Endothelial cell of umbilical vein (primary cell): ENCODE measurements around the gene WNT2. TPM values are rescaled to one million over a fixed set of nuclear protein-coding genes. Genes with fewer than 3 reads are reported as not detected.

ENCODE experiments used
- BruUV-seq: library from RNA; stranded (reverse); fragments of 400-500 nt; replicated peaks from 2 replicates; lab custom pipeline; 2021; lab: Mats Ljungman, UMichigan
- CTCF ChIA-PET: fragments of 300-600, 350-600 bp; sonication (Branson Sonifier 250); formaldehyde crosslinking; loops from one replicate; lab custom pipeline; 2021; ENCODE audit warnings: antibody characterized with exemption, inconsistent platforms; lab: Charles Lee
- POLR2A ChIA-PET: fragments of 300-600, 350-600 bp; sonication (Branson Sonifier 250); formaldehyde crosslinking; loops from one replicate; lab custom pipeline; 2021; ENCODE audit warnings: antibody characterized with exemption, inconsistent platforms; lab: Charles Lee
- DNase-seq: peaks from one replicate; pipeline ENCODE4 v3.0.0-alpha.2; 2011; ENCODE audit warnings: low read depth, low spot score
- FAIRE-seq: peaks from 2 replicates; lab custom pipeline; 2011; peaks lifted over from hg19 to GRCh38; lab: Jason Lieb, UNC
- H2AFZ ChIP-seq: 2 replicates; pipeline ENCODE4 v1.6.0; 2012; ENCODE audit warnings: low read depth, low read length, control low read depth, inconsistent platforms
- H3K27ac ChIP-seq: 2 replicates; pipeline ENCODE4 v1.5.1; 2011; ENCODE audit warnings: low read depth, mild to moderate bottlenecking, control low read depth, low read length, moderate library complexity; ENCODE audit not compliant: insufficient read depth
- H3K27me3 ChIP-seq, 2 experiments: 2 replicates each; pipeline versions ENCODE4 v1.6.0 to v1.6.1; 2011; ENCODE audit warnings: low read length in 2 of 2, mixed read lengths in 1 of 2; ENCODE audit not compliant: control insufficient read depth in 2 of 2, insufficient read depth in 2 of 2
- H3K36me3 ChIP-seq, 2 experiments: 2 replicates in 1 of 2; 3 replicates in 1 of 2; pipeline ENCODE4 v1.5.1; 2011; ENCODE audit warnings: low read length in 2 of 2, mild to moderate bottlenecking in 1 of 2, moderate library complexity in 1 of 2; ENCODE audit not compliant: control insufficient read depth in 2 of 2, insufficient read depth in 2 of 2; ENCODE audit errors: extremely low read depth in 1 of 2
- H3K4me1 ChIP-seq: 3 replicates; pipeline ENCODE4 v1.5.1; 2011; ENCODE audit warnings: mild to moderate bottlenecking, low read length; ENCODE audit not compliant: control insufficient read depth, insufficient read depth; ENCODE audit errors: extremely low read depth
- H3K4me2 ChIP-seq: 2 replicates; pipeline ENCODE4 v1.6.1; 2011; ENCODE audit warnings: low read length, control low read depth, mixed read lengths; ENCODE audit not compliant: insufficient read depth
- H3K4me3 ChIP-seq, 3 experiments: fragments of 200-600 bp in 1 of 3; sonication (generic), shearing (Covaris generic) in 1 of 3; replicated peaks in 1 of 3; 2 replicates each; pipeline ENCODE4 v1.5.1; 2011 to 2016; ENCODE audit warnings: control low read depth in 3 of 3, low read length in 3 of 3, mild to moderate bottlenecking in 2 of 3, inconsistent platforms in 1 of 3, low read depth in 1 of 3, moderate library complexity in 1 of 3; ENCODE audit not compliant: insufficient read depth in 1 of 3
- H3K79me2 ChIP-seq: 2 replicates; pipeline ENCODE4 v1.6.0; 2012; ENCODE audit warnings: low read length, inconsistent platforms; ENCODE audit not compliant: control insufficient read depth, insufficient read depth
- H3K9ac ChIP-seq: replicated peaks from 2 replicates; pipeline ENCODE3; 2011; ENCODE audit warnings: low read length, control low read depth; ENCODE audit not compliant: insufficient read depth; ENCODE audit errors: extremely low read depth
- H3K9me1 ChIP-seq: replicated peaks from 3 replicates; pipeline ENCODE4 v1.6.0; 2011; ENCODE audit warnings: mild to moderate bottlenecking, low read length; ENCODE audit not compliant: control insufficient read depth, insufficient read depth; ENCODE audit errors: extremely low read depth
- H3K9me3 ChIP-seq: replicated peaks from 2 replicates; pipeline ENCODE4 v1.5.1; 2012; ENCODE audit warnings: low read length, inconsistent platforms; ENCODE audit not compliant: control insufficient read depth, insufficient read depth
- H4K20me1 ChIP-seq: replicated peaks from 2 replicates; pipeline ENCODE3; 2011; ENCODE audit warnings: mild to moderate bottlenecking, low read length; ENCODE audit not compliant: control insufficient read depth, insufficient read depth; ENCODE audit errors: extremely low read depth
- CTCF ChIP-seq, 2 donors: IDR thresholded peaks; 1 replicate in 1 of 2; 2 replicates in 1 of 2; pipeline ENCODE4 v1.5.1; 2011; ENCODE audit warnings: low read length in 2 of 2, mild to moderate bottlenecking in 2 of 2, moderate library complexity in 2 of 2, control low read depth in 1 of 2, inconsistent platforms in 1 of 2, low read depth in 1 of 2; ENCODE audit not compliant: insufficient read depth in 1 of 2; ENCODE audit errors: extremely low read depth in 1 of 2
- EZH2 ChIP-seq: IDR thresholded peaks from 2 replicates; pipeline ENCODE4 v1.6.1; 2012; ENCODE audit warnings: borderline replicate concordance, low read depth, mild to moderate bottlenecking, moderate library complexity, low read length, inconsistent platforms; ENCODE audit not compliant: severe bottlenecking
- GATA2 ChIP-seq: IDR thresholded peaks from 2 replicates; pipeline ENCODE4 v1.7.0; 2011; ENCODE audit warnings: low read depth, mild to moderate bottlenecking, moderate library complexity, mixed read lengths, low read length; ENCODE audit not compliant: insufficient read length, insufficient read depth
- JUN ChIP-seq: IDR thresholded peaks from 2 replicates; pipeline ENCODE4 v1.6.1; 2011; ENCODE audit warnings: borderline replicate concordance, low read depth; ENCODE audit not compliant: insufficient read length, insufficient read depth
- MYC ChIP-seq: IDR thresholded peaks from one replicate; pipeline ENCODE4 v1.6.1; 2011; ENCODE audit warnings: mild to moderate bottlenecking, low read depth, low read length
- POLR2A ChIP-seq: IDR thresholded peaks from 2 replicates; pipeline ENCODE4 v1.6.1; 2012; ENCODE audit warnings: low read depth, mild to moderate bottlenecking, control low read depth, low read length
- POLR2AphosphoS5 ChIP-seq: IDR thresholded peaks from 2 replicates; pipeline ENCODE4 v1.6.1; 2012; ENCODE audit warnings: low read depth, mild to moderate bottlenecking, control low read depth, low read length, moderate library complexity; ENCODE audit not compliant: insufficient read depth
- dilution Hi-C: fragments of 300-500 bp; cut with MboI; formaldehyde crosslinking; loops from one replicate; pipeline ENCODE4 v1.15.0; 2019; ENCODE audit warnings: low sequenced_read_pairs; ENCODE audit not compliant: extremely low pct_ligation_motif_present
- intact Hi-C: fragments of 100-400 bp; cut with micrococcal nuclease; formaldehyde crosslinking; loops from one replicate; pipeline ENCODE4 v1.10.0; 2022
- polyA plus RNA-seq, 4 experiments: library from polyadenylated mRNA; depleted of rRNA in 3 of 4; stranded (reverse) in 3 of 4; unstranded in 1 of 4; fragments of >200 nt; gene quantifications; 2 replicates each; pipeline versions ENCODE4 v1.2.1 to v1.2.3, GENCODE V29; 2011 to 2012; ENCODE audit warnings: missing spikeins in 1 of 4
- total RNA-seq: library from RNA; stranded (reverse); gene quantifications from 2 replicates; pipeline ENCODE4 v1.2.3, GENCODE V29; 2021
- TF ChIP-seq, protein P1 (sequence below): IDR thresholded peaks from 2 replicates; pipeline ENCODE4 v1.6.1; 2011; ENCODE audit not compliant: insufficient read depth, insufficient read length

The WNT2 gene
- total and polyA plus RNA-seq, 2 donors (not counting 3 experiments of a cell fraction or from before 2014, with no cell fraction given), result not detected

- H3K4me3 ChIP-seq, result no peak overlapping the region
- no peaks in the 10 kb centered on the region for H4K20me1 ChIP-seq
- H3K27ac ChIP-seq, result no peak overlapping the region
- CTCF ChIA-PET, result no interaction called here
- FAIRE-seq, result no peak
- no peaks in the 10 kb centered on the region for H3K36me3 ChIP-seq
- POLR2A ChIA-PET, result no interaction called here
- peaks cover 2 to 10% of the 10 kb centered on the region in 2 experiments for H3K27me3 ChIP-seq
- no peaks in the 10 kb centered on the region for H3K4me1 ChIP-seq
- BruUV-seq, result no TSS peak
- no peak overlapping the region for H3K9ac ChIP-seq
- H3K9me3 ChIP-seq, result no peaks in the 10 kb centered on the region
- dilution Hi-C loops, result no loop called here
- H3K4me2 ChIP-seq, result no peak overlapping the region
- no peaks in the 10 kb centered on the region for H3K9me1 ChIP-seq
- H3K79me2 ChIP-seq, result no peaks in the 10 kb centered on the region
- no peak for DNase-seq
- intact Hi-C loops, result no loop called here
- TF ChIP-seq JUN, result no peak
- TF ChIP-seq POLR2AphosphoS5, result no peak
- no peak for TF ChIP-seq EZH2
- TF ChIP-seq MYC, result no peak
- no peak overlapping the region for H2AFZ ChIP-seq
These were observed 26.7 kb upstream of the WNT2 start for GRCh38 chr7:117349570-117349969.

DNA sequence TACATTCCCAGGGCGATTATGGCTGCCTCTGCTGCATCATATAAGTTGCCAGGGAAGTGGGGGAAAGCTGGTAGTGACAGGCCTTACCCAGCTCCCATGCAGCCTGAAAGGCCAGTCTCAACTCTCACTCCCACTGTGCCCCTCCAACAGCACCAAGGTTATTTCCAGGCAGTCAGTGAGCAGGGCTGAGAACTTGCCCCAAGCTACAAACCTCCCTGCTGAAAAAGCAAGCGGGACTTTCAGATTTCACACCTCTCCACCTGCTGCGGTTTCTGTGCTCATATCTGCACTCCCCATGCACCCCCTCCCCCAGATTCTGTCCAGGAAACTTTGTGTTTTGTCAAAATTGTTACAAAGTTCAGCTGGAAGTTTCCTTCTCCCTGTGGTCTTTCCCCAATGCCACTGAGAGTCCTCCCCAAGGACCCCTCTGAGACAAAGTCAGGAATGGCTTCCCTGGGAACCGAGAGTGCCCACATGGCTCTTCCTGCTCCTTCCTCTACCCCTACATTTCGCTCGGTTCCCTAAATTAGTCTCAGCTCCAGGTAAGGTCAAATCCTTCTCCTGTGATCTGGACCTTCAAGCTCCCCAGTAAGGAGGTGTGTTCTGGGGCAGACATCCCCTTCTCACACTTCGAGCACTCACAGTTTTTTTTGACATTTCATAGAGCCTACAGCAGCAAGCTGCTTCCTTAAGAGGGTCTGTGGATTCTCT, 25.3 kb upstream of the WNT2 start:
- no peak overlapping the region for H3K9ac ChIP-seq
- H4K20me1 ChIP-seq, result no peaks in the 10 kb centered on the region
- H3K4me2 ChIP-seq, result no peak overlapping the region
- FAIRE-seq (no peak), DNase-seq (no peak)
- intact Hi-C loops (no loop called here), dilution Hi-C loops (no loop called here)
- H3K36me3 ChIP-seq, result no peaks in the 10 kb centered on the region
- no TSS peak for BruUV-seq
- H3K9me3 ChIP-seq, result no peaks in the 10 kb centered on the region
- no peak overlapping the region for H3K27ac ChIP-seq
- H3K4me3 ChIP-seq, result no peak overlapping the region
- H3K4me1 ChIP-seq, result no peaks in the 10 kb centered on the region
- ChIA-PET POLR2A (no interaction called here), CTCF (interaction anchor here (2.2 to 2.3 kb wide), 2 partner anchors 13 to 136 kb away, joined by 5 read pairs; no protein-coding TSS in a partner anchor)
- no peak overlapping the region for H2AFZ ChIP-seq
- H3K27me3 ChIP-seq, result peaks cover 2 to 10% of the 10 kb centered on the region in 2 experiments
- TF ChIP-seq MYC (no peak), JUN (no peak), GATA2 (no peak), POLR2AphosphoS5 (no peak), EZH2 (no peak), POLR2A (no peak), CTCF (IDR thresholded peaks at IDR 0.05; ENCODE audit: extremely low read depth in 1 of 2, insufficient read depth in 1 of 2, low read depth in 1 of 2, low read length in 2 of 2) (no peak)
- TF ChIP-seq, protein P1, sequence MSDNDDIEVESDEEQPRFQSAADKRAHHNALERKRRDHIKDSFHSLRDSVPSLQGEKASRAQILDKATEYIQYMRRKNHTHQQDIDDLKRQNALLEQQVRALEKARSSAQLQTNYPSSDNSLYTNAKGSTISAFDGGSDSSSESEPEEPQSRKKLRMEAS, result no peak
- no peaks in the 10 kb centered on the region for H3K79me2 ChIP-seq
- H3K9me1 ChIP-seq, result no peaks in the 10 kb centered on the region
